KMS-11 (cell line): Measurements from ENCODE around the gene NCOA6.

Source experiments
- H2AFZ ChIP-seq: fragments of 200-600 bp; sonication (generic); 2 replicates; pipeline ENCODE4 v1.6.1; 2016; ENCODE audit warnings: antibody characterized with exemption, mixed run types, low read depth
- H3K27ac ChIP-seq: fragments of 200-600 bp; sonication (generic); 2 replicates; pipeline ENCODE4 v1.6.1; 2016; ENCODE audit warnings: mild to moderate bottlenecking, mixed run types
- H3K27me3 ChIP-seq: fragments of 200-600 bp; sonication (generic); 2 replicates; pipeline ENCODE4 v1.6.1; 2017; ENCODE audit warnings: mild to moderate bottlenecking, low read depth, mixed run types, moderate library complexity; ENCODE audit not compliant: insufficient read depth
- H3K36me3 ChIP-seq: fragments of 200-600 bp; sonication (generic); 2 replicates; pipeline ENCODE4 v1.6.1; 2017; ENCODE audit warnings: mild to moderate bottlenecking, mixed run types; ENCODE audit not compliant: insufficient read depth
- H3K4me1 ChIP-seq: fragments of 200-600 bp; sonication (generic); 2 replicates; pipeline ENCODE4 v1.6.1; 2016; ENCODE audit warnings: mild to moderate bottlenecking, low read depth, mixed run types; ENCODE audit not compliant: poor library complexity, severe bottlenecking
- H3K4me2 ChIP-seq: fragments of 200-600 bp; sonication (generic); 2 replicates; pipeline ENCODE4 v1.7.0; 2016; ENCODE audit warnings: mild to moderate bottlenecking, mixed run types
- H3K4me3 ChIP-seq: fragments of 200-600 bp; sonication (generic); IDR thresholded peaks from 2 replicates; pipeline ENCODE4 v1.6.1; 2017; ENCODE audit warnings: low read depth, low read length, mixed read lengths; ENCODE audit not compliant: insufficient read depth
- H3K79me2 ChIP-seq: fragments of 200-600 bp; sonication (generic); 2 replicates; pipeline ENCODE4 v1.6.1; 2016; ENCODE audit warnings: low read depth, mixed run types; ENCODE audit not compliant: insufficient read depth
- H3K9ac ChIP-seq: fragments of 200-600 bp; sonication (generic); 2 replicates; pipeline ENCODE4 v1.6.1; 2016; ENCODE audit warnings: mild to moderate bottlenecking, mixed run types
- H4K20me1 ChIP-seq: fragments of 200-600 bp; sonication (generic); 2 replicates; pipeline ENCODE4 v1.6.1; 2016; ENCODE audit warnings: mild to moderate bottlenecking, mixed run types; ENCODE audit not compliant: insufficient read depth
- TF ChIP-seq, protein P1 (sequence below): fragments of 200-600 bp; sonication (generic); conservative IDR thresholded peaks from 2 replicates; pipeline ENCODE4 v1.6.1; 2017; ENCODE audit warnings: low read depth, mild to moderate bottlenecking, antibody characterized with exemption, low read length, moderate library complexity, mixed read lengths

NCOA6 gene

DNA sequence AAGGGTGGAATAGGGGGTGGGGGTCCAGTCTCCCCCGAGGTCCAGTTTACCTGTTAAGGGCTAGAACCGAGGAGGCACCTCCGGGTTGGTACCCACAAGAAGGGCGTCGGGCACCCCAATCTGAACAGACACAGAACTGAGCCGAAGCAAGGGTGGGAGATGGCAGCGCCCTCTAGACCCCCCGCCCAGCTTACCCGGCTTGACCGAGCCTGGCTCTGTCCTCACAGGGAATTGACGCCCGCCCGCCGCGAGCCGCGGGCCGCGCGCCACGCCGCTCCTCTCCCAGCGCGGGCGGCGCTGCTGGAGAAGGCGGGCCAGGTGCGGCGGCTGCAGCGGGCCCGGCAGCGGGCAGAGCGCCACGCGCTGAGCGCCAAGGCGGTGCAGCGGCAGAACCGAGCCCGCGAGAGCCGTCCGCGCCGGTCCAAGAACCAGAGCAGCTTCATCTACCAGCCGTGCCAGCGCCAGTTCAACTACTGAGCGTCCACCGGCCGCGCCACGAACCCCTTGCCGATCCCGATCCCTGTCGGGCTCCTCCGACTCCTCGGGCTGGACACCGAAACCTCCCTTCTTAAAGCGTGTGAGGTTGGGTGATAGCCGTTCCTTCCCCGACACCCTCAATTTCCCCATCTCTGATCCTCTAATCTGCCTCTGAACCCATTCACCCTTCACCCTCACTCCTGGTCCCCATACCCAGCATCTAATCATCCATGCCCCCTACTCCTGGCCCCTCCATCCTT lies 115.5 kb downstream of the NCOA6 start:
- peak overlapping the region; percentile 43 for H3K4me2 ChIP-seq
- TF ChIP-seq, protein P1, sequence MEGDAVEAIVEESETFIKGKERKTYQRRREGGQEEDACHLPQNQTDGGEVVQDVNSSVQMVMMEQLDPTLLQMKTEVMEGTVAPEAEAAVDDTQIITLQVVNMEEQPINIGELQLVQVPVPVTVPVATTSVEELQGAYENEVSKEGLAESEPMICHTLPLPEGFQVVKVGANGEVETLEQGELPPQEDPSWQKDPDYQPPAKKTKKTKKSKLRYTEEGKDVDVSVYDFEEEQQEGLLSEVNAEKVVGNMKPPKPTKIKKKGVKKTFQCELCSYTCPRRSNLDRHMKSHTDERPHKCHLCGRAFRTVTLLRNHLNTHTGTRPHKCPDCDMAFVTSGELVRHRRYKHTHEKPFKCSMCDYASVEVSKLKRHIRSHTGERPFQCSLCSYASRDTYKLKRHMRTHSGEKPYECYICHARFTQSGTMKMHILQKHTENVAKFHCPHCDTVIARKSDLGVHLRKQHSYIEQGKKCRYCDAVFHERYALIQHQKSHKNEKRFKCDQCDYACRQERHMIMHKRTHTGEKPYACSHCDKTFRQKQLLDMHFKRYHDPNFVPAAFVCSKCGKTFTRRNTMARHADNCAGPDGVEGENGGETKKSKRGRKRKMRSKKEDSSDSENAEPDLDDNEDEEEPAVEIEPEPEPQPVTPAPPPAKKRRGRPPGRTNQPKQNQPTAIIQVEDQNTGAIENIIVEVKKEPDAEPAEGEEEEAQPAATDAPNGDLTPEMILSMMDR = peak; percentile 22; the same call in 1 of the 2 replicates
- H3K27ac ChIP-seq = peak overlapping the region; percentile 74
- no peaks in the 10 kb centered on the region for H3K27me3 ChIP-seq
- no peaks in the 10 kb centered on the region for H4K20me1 ChIP-seq
- H2AFZ ChIP-seq = peak overlapping the region; percentile 94
- peak overlapping the region; percentile 82 for H3K9ac ChIP-seq
- peaks cover 36% of the 10 kb centered on the region for H3K4me1 ChIP-seq
- no peaks in the 10 kb centered on the region for H3K36me3 ChIP-seq
- H3K4me3 ChIP-seq = peak overlapping the region; percentile 17
- H3K79me2 ChIP-seq = no peaks in the 10 kb centered on the region

DNA sequence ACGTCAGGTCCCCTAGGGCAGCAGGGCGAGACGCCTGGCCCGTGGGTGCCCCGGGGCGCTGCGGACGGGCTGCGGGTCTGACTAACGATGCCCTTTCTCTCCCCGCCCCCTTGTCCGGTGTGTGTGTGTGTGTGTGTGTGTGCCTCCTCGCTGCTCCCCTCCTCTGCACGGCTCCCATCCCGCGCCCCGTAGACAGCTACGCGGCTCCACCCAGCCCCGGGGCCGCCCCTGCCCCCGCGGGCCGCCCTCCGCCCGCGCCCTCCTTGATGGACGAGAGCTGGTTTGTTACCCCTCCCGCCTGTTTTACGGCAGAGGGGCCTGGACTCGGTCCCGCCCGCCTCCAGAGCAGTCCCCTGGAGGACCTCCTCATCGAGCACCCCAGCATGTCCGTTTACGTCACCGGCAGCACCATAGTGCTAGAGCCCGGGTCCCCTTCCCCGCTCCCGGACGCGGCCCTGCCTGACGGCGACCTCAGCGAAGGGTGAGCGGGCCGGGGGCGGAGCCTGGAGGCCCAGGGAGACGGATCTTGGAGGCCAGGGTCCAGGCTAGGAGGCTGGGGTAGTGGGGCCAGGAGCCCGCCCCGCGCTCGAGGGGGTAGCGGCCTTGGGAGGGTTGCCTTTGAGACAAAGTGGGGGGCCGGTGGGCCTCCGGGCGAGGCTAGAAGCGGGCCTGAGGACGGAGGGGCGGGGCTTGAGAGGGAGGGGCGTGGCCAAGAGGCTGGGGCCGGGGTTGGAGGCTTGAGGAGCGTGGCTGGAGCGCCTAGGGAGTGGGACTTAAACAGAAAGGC lies 116.2 kb downstream of the NCOA6 start:
- peak overlapping the region; percentile 17 for H3K4me3 ChIP-seq
- peak overlapping the region; percentile 74 for H3K27ac ChIP-seq
- H3K9ac ChIP-seq = peak overlapping the region; percentile 82
- H3K4me1 ChIP-seq = peaks cover 40% of the 10 kb centered on the region
- no peaks in the 10 kb centered on the region for H4K20me1 ChIP-seq
- no peaks in the 10 kb centered on the region for H3K79me2 ChIP-seq
- H2AFZ ChIP-seq = peak overlapping the region; percentile 94
- H3K36me3 ChIP-seq = no peaks in the 10 kb centered on the region
- TF ChIP-seq, protein P1 = no peak
- H3K27me3 ChIP-seq = no peaks in the 10 kb centered on the region
- H3K4me2 ChIP-seq = peak overlapping the region; percentile 43

DNA sequence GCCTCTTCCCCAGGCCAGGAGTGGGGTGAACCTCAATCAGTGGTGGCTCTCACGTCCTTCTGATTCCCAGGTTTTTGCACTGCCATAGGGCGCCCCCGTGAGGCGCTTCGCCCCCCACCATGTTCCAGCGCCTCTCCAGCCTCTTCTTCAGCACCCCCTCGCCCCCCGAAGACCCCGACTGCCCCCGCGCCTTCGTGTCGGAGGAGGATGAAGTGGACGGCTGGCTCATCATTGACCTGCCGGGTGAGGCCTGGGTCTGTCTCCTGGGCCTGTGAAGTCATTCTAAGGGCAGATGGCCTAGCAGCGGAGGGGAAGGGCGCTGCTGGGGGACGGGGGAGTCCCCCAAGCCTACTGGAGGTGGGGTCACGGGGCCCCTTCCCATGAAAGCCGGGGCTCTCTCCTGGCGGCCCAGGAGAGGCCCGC lies 116.8 kb downstream of the NCOA6 start:
- Histone ChIP-seq H3K4me2 (peak overlapping the region; percentile 43), H3K36me3 (no peaks in the 10 kb centered on the region), H2AFZ (peak overlapping the region; percentile 94), H3K27ac (peak overlapping the region; percentile 74; the same call in 1 of the 2 replicates), H3K4me3 (no peak overlapping the region), H3K4me1 (peaks cover 39% of the 10 kb centered on the region), H3K9ac (peak overlapping the region; percentile 82; the same call in 1 of the 2 replicates), H3K79me2 (no peaks in the 10 kb centered on the region), H3K27me3 (no peaks in the 10 kb centered on the region), H4K20me1 (no peaks in the 10 kb centered on the region)
- TF ChIP-seq, protein P1 = peak; percentile 82

DNA sequence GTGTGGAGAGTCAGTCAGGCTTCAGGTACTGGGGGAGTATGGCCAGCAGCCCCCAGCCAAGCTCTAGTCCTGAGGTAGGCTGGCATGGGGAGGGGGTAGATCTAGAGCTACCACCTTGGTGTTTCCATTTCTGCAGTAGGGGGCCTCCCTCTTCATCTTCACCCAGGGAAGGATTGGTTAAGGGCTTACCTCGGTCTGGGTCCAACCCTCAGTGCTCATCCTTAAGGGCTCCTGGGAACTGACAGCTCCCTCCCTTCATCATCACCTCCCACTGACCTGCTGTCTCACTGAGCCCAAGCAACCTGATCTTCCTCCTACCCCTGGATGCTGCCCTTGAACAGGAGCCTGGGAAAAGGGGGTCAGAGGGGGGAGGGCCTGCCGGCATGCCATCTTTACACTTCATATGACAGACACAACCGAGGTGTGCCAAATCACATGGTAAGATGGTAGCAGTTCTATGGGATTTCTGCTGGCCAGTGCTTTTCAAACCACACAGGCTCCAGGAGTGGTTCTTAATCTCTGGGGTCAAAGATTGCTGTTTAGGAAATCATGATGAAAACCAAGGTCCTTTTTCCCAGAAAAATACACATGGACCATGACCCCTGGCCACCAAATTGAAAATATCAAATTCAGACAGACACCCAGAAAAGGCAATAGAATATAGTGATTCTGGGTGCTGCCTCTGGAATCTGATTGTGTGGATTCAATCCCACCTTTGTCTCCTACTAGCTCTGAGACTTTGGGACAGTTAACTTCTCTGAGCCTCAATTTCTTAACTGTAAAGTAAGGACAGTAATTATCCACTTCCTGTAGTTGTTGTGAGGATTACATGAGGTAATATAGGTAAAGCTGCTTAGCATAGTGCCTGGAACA lies 118.3 kb downstream of the NCOA6 start:
- H3K36me3 ChIP-seq = no peaks in the 10 kb centered on the region
- TF ChIP-seq, protein P1 = no peak
- no peak overlapping the region for H3K27ac ChIP-seq
- H3K9ac ChIP-seq = no peak overlapping the region
- H3K4me1 ChIP-seq = peaks cover 35% of the 10 kb centered on the region
- no peaks in the 10 kb centered on the region for H3K79me2 ChIP-seq
- no peak overlapping the region for H3K4me3 ChIP-seq
- no peak overlapping the region for H3K4me2 ChIP-seq
- no peak overlapping the region for H2AFZ ChIP-seq
- no peaks in the 10 kb centered on the region for H3K27me3 ChIP-seq
- no peaks in the 10 kb centered on the region for H4K20me1 ChIP-seq
